DND-41 (cell line): ENCODE data around the gene AGMO.

Experiments used
- EZH2 ChIP-seq: IDR thresholded peaks from 3 replicates; pipeline ENCODE4 v1.6.1; 2012; ENCODE audit warnings: borderline replicate concordance, low read depth, mild to moderate bottlenecking, moderate library complexity, low read length, inconsistent platforms; ENCODE audit not compliant: severe bottlenecking
- TF ChIP-seq, protein P1 (sequence below): IDR thresholded peaks from 2 replicates; pipeline ENCODE4 v1.5.1; 2012; ENCODE audit warnings: borderline replicate concordance, low read length, moderate library complexity, mild to moderate bottlenecking; ENCODE audit not compliant: poor library complexity, severe bottlenecking; ENCODE audit errors: extremely low read depth

DNA sequence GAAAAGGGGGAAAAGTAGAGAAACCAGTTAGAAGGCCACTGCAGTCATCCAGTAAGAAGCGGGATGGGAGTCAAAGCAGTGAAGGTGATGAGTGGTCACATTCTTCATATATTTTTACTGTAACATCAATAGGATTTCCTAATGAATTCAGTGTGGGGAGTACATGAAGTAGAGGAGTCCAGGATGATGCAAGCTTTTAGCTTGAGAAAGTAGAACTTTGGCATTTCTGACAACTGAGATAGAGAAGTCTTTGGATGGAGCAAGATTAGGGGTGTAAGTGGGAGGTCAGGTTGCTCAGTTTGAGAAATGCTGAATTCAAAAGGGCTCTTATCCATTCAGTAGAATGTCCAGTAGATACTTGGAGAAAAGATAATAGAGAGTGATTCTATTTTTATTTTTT is 395.2 kb downstream of the AGMO start:
- TF ChIP-seq, protein P1, sequence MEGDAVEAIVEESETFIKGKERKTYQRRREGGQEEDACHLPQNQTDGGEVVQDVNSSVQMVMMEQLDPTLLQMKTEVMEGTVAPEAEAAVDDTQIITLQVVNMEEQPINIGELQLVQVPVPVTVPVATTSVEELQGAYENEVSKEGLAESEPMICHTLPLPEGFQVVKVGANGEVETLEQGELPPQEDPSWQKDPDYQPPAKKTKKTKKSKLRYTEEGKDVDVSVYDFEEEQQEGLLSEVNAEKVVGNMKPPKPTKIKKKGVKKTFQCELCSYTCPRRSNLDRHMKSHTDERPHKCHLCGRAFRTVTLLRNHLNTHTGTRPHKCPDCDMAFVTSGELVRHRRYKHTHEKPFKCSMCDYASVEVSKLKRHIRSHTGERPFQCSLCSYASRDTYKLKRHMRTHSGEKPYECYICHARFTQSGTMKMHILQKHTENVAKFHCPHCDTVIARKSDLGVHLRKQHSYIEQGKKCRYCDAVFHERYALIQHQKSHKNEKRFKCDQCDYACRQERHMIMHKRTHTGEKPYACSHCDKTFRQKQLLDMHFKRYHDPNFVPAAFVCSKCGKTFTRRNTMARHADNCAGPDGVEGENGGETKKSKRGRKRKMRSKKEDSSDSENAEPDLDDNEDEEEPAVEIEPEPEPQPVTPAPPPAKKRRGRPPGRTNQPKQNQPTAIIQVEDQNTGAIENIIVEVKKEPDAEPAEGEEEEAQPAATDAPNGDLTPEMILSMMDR: no peak
- no peak for TF ChIP-seq EZH2
